Tibial nerve (tissue), 4 donors: Measurements from ENCODE around the gene ASCL5. TPM values are rescaled to one million over a fixed set of nuclear protein-coding genes. Genes with fewer than 3 reads are reported as not detected.

Experiments
- DNase-seq, 2 donors: peaks; one replicate each; pipeline ENCODE4 v3.0.0-alpha.2; 2019; ENCODE audit warnings: low spot score in 2 of 2
- H3K27ac ChIP-seq, 4 donors: fragments of 200-600 bp; sonication (generic) in 3 of 4; one replicate each; pipeline ENCODE4 v1.5.1; 2017 to 2019; ENCODE audit warnings: mild to moderate bottlenecking in 1 of 4
- H3K27me3 ChIP-seq, 2 donors: fragments of 200-600 bp; sonication (generic) in 1 of 2; one replicate each; pipeline versions ENCODE4 v1.5.1 to v1.6.0; 2017 to 2019
- H3K36me3 ChIP-seq, 3 donors: fragments of 200-600 bp; sonication (generic); one replicate each; pipeline ENCODE4 v1.5.1; 2018 to 2019
- H3K4me1 ChIP-seq, 4 donors: fragments of 200-600 bp; sonication (generic) in 3 of 4; one replicate each; pipeline ENCODE4 v1.5.1; 2017 to 2019
- H3K4me3 ChIP-seq, 4 donors: fragments of 200-600 bp; sonication (generic) in 3 of 4; one replicate each; pipeline ENCODE4 v1.5.1; 2017 to 2019; ENCODE audit warnings: mild to moderate bottlenecking in 1 of 4, moderate library complexity in 1 of 4
- H3K9me3 ChIP-seq, 4 donors: fragments of 200-600 bp; sonication (generic) in 3 of 4; one replicate each; pipeline ENCODE4 v1.5.1; 2017 to 2019
- CTCF ChIP-seq, 5 experiments: fragments of 200-600 bp in 3 of 5; fragments of 450-650 bp in 2 of 5; sonication (generic) in 3 of 5; IDR thresholded peaks; one replicate each; pipeline ENCODE4 v1.5.1; 2016 to 2019; ENCODE audit warnings: antibody characterized with exemption in 5 of 5, mild to moderate bottlenecking in 3 of 5, moderate library complexity in 2 of 5
- EP300 ChIP-seq, 2 donors: sonication (generic); formaldehyde crosslinking; IDR thresholded peaks; one replicate each; pipeline ENCODE4 v1.6.1; 2017; ENCODE audit warnings: antibody characterized with exemption in 2 of 2, mild to moderate bottlenecking in 1 of 2
- POLR2A ChIP-seq, 2 donors: fragments of 450-650 bp; IDR thresholded peaks; one replicate each; pipeline ENCODE4 v1.6.1; 2017; ENCODE audit warnings: antibody characterized with exemption in 2 of 2, mild to moderate bottlenecking in 2 of 2, moderate library complexity in 2 of 2
- WGBS, 2 donors: methylation state at CpG; one replicate each; pipeline ENCODE4 v1.1.5; 2018; 5-methylcytosine and 5-hydroxymethylcytosine counted together
- total RNA-seq, 4 donors: library from RNA; depleted of rRNA; stranded (reverse); fragments of >200 nt; gene quantifications; one replicate each; pipeline ENCODE4 v1.1.0, GENCODE V29; 2016

Gene ASCL5
- total RNA-seq, 4 donors from 2014 or later: not detected

- Histone ChIP-seq H3K36me3 (peaks cover 0 to 100% (median 0%) of the 10 kb centered on the region in 3 donors), H3K4me3 (no peak overlapping the region), H3K4me1 (peaks cover 0 to 16% (median 0%) of the 10 kb centered on the region in 4 donors), H3K27ac (no peak overlapping the region), H3K27me3 (no peaks in the 10 kb centered on the region), H3K9me3 (no peaks in the 10 kb centered on the region)
- DNase-seq: no peak
- TF ChIP-seq CTCF (IDR thresholded peaks at IDR 0.05): no peak
- TF ChIP-seq POLR2A (IDR thresholded peaks at IDR 0.05): no peak
- TF ChIP-seq EP300 (IDR thresholded peaks at IDR 0.05): no peak
- WGBS, 2 donors: 89 to 90% methylated on average over 3 of the region's 3 CpGs
Observed at GRCh38 chr1:201145132-201145531, 18.1 kb upstream of the ASCL5 start.

GRCh38 chr1:201144701-201145100 lies 17.7 kb upstream of the ASCL5 start:
- Histone ChIP-seq H3K9me3 (no peaks in the 10 kb centered on the region), H3K4me1 (peaks cover 0 to 13% (median 0%) of the 10 kb centered on the region in 4 donors), H3K27ac (no peak overlapping the region), H3K36me3 (peaks cover 0 to 100% (median 0%) of the 10 kb centered on the region in 3 donors), H3K4me3 (no peak overlapping the region), H3K27me3 (no peaks in the 10 kb centered on the region)
- WGBS, 2 donors: 72 to 76% methylated on average over 5 of the region's 5 CpGs
- TF ChIP-seq CTCF (IDR thresholded peaks at IDR 0.05) (no peak), POLR2A (IDR thresholded peaks at IDR 0.05) (no peak), EP300 (IDR thresholded peaks at IDR 0.05) (no peak)
- no peak for DNase-seq

GRCh38 chr1:201143726-201144635 lies 17.0 kb upstream of the ASCL5 start:
- peaks cover 0 to 100% (median 0%) of the 10 kb centered on the region in 3 donors for H3K36me3 ChIP-seq
- TF ChIP-seq POLR2A (IDR thresholded peaks at IDR 0.05) (no peak), EP300 (IDR thresholded peaks at IDR 0.05) (no peak), CTCF (IDR thresholded peaks at IDR 0.05) (no peak)
- WGBS, 2 donors: 86 to 87% methylated on average over 18 of the region's 18 CpGs
- peaks cover 0 to 15% (median under 1%) of the 10 kb centered on the region in 4 donors for H3K4me1 ChIP-seq
- no peak for DNase-seq
- no peak overlapping the region for H3K27ac ChIP-seq
- H3K9me3 ChIP-seq: no peaks in the 10 kb centered on the region
- H3K27me3 ChIP-seq: no peaks in the 10 kb centered on the region
- no peak overlapping the region for H3K4me3 ChIP-seq

- H3K27me3 ChIP-seq: no peaks in the 10 kb centered on the region
- 75 to 83% methylated on average over 16 of the region's 16 CpGs for WGBS, 2 donors
- H3K9me3 ChIP-seq: no peaks in the 10 kb centered on the region
- H3K4me1 ChIP-seq: peaks cover 0 to 24% (median 5%) of the 10 kb centered on the region in 4 donors
- no peak for TF ChIP-seq EP300 (IDR thresholded peaks at IDR 0.05)
- TF ChIP-seq POLR2A (IDR thresholded peaks at IDR 0.05): no peak
- no peak overlapping the region for H3K27ac ChIP-seq
- no peak overlapping the region for H3K4me3 ChIP-seq
- H3K36me3 ChIP-seq: peaks cover 0 to 97% (median 0%) of the 10 kb centered on the region in 3 donors
- no peak for DNase-seq
Observed at GRCh38 chr1:201142849-201143725, 16.1 kb upstream of the ASCL5 start.

- no peaks in the 10 kb centered on the region for H3K27me3 ChIP-seq
- no peak overlapping the region for H3K27ac ChIP-seq
- WGBS, 2 donors: 78 to 81% methylated on average over 16 of the region's 16 CpGs
- no peak for DNase-seq
- TF ChIP-seq EP300 (IDR thresholded peaks at IDR 0.05) (no peak), POLR2A (IDR thresholded peaks at IDR 0.05) (no peak), CTCF (IDR thresholded peaks at IDR 0.05) (no peak)
- peaks cover 0 to 32% (median 10%) of the 10 kb centered on the region in 4 donors for H3K4me1 ChIP-seq
- no peaks in the 10 kb centered on the region for H3K9me3 ChIP-seq
- no peak overlapping the region for H3K4me3 ChIP-seq
- H3K36me3 ChIP-seq: peaks cover 0 to 88% (median 0%) of the 10 kb centered on the region in 3 donors
Observed at GRCh38 chr1:201142011-201142848, 15.2 kb upstream of the ASCL5 start.
